Tibial nerve (tissue), 4 donors: Measurements from ENCODE around the gene CHKB. TPM values are rescaled to one million over a fixed set of nuclear protein-coding genes. Genes with fewer than 3 reads are reported as not detected.
"Not testable (repeated sequence)": the region's sequence is repeated elsewhere in the genome, so short reads cannot be mapped to it uniquely, and the experiment has no call there.

Source experiments
- DNase-seq, 2 donors: peaks; one replicate each; pipeline ENCODE4 v3.0.0-alpha.2; 2019; ENCODE audit warnings: low spot score in 2 of 2
- H3K27ac ChIP-seq, 4 donors: fragments of 200-600 bp; sonication (generic) in 3 of 4; one replicate each; pipeline ENCODE4 v1.5.1; 2017 to 2019; ENCODE audit warnings: mild to moderate bottlenecking in 1 of 4
- H3K27me3 ChIP-seq, 2 donors: fragments of 200-600 bp; sonication (generic) in 1 of 2; one replicate each; pipeline versions ENCODE4 v1.5.1 to v1.6.0; 2017 to 2019
- H3K36me3 ChIP-seq, 3 donors: fragments of 200-600 bp; sonication (generic); one replicate each; pipeline ENCODE4 v1.5.1; 2018 to 2019
- H3K4me1 ChIP-seq, 4 donors: fragments of 200-600 bp; sonication (generic) in 3 of 4; one replicate each; pipeline ENCODE4 v1.5.1; 2017 to 2019
- H3K4me3 ChIP-seq, 4 donors: fragments of 200-600 bp; sonication (generic) in 3 of 4; one replicate each; pipeline ENCODE4 v1.5.1; 2017 to 2019; ENCODE audit warnings: mild to moderate bottlenecking in 1 of 4, moderate library complexity in 1 of 4
- H3K9me3 ChIP-seq, 4 donors: fragments of 200-600 bp; sonication (generic) in 3 of 4; one replicate each; pipeline ENCODE4 v1.5.1; 2017 to 2019
- EP300 ChIP-seq, 2 donors: sonication (generic); formaldehyde crosslinking; IDR thresholded peaks; one replicate each; pipeline ENCODE4 v1.6.1; 2017; ENCODE audit warnings: antibody characterized with exemption in 2 of 2, mild to moderate bottlenecking in 1 of 2
- POLR2A ChIP-seq, 2 donors: fragments of 450-650 bp; IDR thresholded peaks; one replicate each; pipeline ENCODE4 v1.6.1; 2017; ENCODE audit warnings: antibody characterized with exemption in 2 of 2, mild to moderate bottlenecking in 2 of 2, moderate library complexity in 2 of 2
- WGBS, 2 donors: methylation state at CpG; one replicate each; pipeline ENCODE4 v1.1.5; 2018; 5-methylcytosine and 5-hydroxymethylcytosine counted together
- total RNA-seq, 4 donors: library from RNA; depleted of rRNA; stranded (reverse); fragments of >200 nt; gene quantifications; one replicate each; pipeline ENCODE4 v1.1.0, GENCODE V29; 2016
- TF ChIP-seq, protein P1 (sequence below), 5 experiments: fragments of 200-600 bp in 3 of 5; fragments of 450-650 bp in 2 of 5; sonication (generic) in 3 of 5; IDR thresholded peaks; one replicate each; pipeline ENCODE4 v1.5.1; 2016 to 2019; ENCODE audit warnings: antibody characterized with exemption in 5 of 5, mild to moderate bottlenecking in 3 of 5, moderate library complexity in 2 of 5

The CHKB gene
- total RNA-seq, 4 donors from 2014 or later: 55.9 to 95.4 (median 74.4) TPM

DNA sequence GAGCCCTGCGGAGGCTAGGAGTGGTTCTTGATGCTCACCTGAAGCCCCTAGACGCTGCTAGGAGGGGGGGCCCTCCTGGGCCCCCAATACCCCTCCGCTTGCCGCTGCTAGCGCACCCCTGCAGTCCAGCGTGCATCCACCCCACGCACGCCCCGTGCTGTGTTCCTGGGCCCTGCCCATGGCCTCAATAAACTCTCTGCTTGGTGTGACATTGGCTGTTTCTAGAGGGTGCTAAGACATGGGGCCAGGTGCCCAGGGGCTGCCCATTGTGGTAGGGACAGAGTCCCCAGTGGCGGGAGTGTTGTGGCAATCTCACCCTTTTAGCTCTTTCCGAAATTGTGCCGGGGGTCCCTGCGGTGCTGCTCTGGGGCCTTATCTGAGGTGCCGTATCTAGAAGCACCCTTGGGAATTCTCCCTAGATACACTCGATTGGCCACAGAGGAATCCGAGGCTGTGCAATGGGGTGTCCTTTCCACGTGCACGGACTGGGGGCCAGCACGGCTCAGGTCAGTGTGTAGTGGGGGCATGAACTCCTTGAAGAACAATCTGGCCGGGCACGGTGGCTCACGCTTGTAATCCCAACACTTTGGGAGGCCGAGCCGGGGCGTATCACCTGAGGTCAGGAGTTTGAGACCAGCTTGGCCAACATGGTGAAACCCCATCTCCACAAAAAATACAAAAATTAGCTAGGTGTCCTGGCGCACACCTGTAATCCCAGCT is 28.9 kb upstream of the CHKB start:
- peaks cover 0 to 67% of the 10 kb centered on the region in 2 donors for H3K27me3 ChIP-seq
- DNase-seq: no peak
- TF ChIP-seq POLR2A (IDR thresholded peaks at IDR 0.05) (no peak), EP300 (IDR thresholded peaks at IDR 0.05) (no peak)
- TF ChIP-seq, protein P1, sequence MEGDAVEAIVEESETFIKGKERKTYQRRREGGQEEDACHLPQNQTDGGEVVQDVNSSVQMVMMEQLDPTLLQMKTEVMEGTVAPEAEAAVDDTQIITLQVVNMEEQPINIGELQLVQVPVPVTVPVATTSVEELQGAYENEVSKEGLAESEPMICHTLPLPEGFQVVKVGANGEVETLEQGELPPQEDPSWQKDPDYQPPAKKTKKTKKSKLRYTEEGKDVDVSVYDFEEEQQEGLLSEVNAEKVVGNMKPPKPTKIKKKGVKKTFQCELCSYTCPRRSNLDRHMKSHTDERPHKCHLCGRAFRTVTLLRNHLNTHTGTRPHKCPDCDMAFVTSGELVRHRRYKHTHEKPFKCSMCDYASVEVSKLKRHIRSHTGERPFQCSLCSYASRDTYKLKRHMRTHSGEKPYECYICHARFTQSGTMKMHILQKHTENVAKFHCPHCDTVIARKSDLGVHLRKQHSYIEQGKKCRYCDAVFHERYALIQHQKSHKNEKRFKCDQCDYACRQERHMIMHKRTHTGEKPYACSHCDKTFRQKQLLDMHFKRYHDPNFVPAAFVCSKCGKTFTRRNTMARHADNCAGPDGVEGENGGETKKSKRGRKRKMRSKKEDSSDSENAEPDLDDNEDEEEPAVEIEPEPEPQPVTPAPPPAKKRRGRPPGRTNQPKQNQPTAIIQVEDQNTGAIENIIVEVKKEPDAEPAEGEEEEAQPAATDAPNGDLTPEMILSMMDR (IDR thresholded peaks at IDR 0.05): no peak
- 89% methylated on average over 25 to 26 of the region's 26 CpGs for WGBS, 2 donors
- no peaks in the 10 kb centered on the region for H3K9me3 ChIP-seq
- H3K27ac ChIP-seq: no peak overlapping the region
- H3K4me3 ChIP-seq: no peak overlapping the region
- H3K4me1 ChIP-seq: no peaks in the 10 kb centered on the region
- H3K36me3 ChIP-seq: peaks cover 0 to 3% (median 0%) of the 10 kb centered on the region in 3 donors

DNA sequence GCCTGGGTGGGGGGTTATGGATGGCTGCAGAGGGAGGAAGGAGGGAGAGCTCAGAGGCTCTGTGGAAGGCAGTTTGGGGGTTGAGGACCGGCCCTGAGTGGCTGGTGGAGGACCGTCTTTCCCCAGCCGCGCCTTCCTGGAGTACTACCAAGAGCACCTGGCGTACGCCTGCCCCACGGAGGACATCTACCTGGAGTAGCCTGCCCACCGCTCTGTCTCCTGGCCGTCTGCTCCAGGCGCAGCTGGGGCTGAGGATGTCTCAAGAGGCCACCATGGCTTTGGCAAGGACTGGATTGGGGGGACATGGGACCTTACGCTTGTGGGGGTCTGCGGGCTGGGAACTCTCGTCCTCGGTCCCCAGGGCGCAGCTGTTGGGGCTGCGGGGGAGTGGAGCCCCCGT is 27.9 kb upstream of the CHKB start:
- H3K4me1 ChIP-seq: no peaks in the 10 kb centered on the region
- no peaks in the 10 kb centered on the region for H3K9me3 ChIP-seq
- TF ChIP-seq POLR2A (IDR thresholded peaks at IDR 0.05) (no peak), EP300 (IDR thresholded peaks at IDR 0.05) (no peak)
- TF ChIP-seq, protein P1 (IDR thresholded peaks at IDR 0.05): no peak
- WGBS, 2 donors: 92 to 93% methylated on average over 16 to 17 of the region's 17 CpGs
- no peak overlapping the region for H3K27ac ChIP-seq
- DNase-seq: no peak
- no peak overlapping the region for H3K4me3 ChIP-seq
- H3K36me3 ChIP-seq: peaks cover 0 to 12% (median 0%) of the 10 kb centered on the region in 3 donors
- peaks cover 0 to 69% of the 10 kb centered on the region in 2 donors for H3K27me3 ChIP-seq

DNA sequence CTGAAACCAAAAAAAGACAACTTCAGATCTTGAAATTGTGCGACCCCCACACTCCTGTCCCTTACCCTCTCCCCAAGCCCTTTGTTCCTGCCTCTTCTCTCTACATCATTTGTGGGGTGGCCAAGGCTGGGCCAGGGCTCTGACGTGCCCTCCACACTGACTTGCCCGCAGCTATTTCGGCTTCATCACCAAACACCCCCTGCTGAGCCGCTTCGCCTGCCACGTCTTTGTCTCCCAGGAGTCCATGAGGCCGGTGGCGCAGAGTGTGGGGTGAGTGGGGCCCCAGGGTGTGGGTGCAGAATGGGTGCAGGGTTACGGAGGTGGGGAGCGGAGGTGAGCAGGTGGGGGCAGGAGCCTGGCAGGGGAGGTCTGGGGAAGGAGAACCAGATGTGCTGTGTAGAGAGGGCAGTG is 27.4 kb upstream of the CHKB start:
- Histone ChIP-seq H3K27me3 (peaks cover 0 to 69% of the 10 kb centered on the region in 2 donors), H3K9me3 (no peaks in the 10 kb centered on the region), H3K4me1 (no peaks in the 10 kb centered on the region), H3K27ac (no peak overlapping the region), H3K36me3 (peaks cover 0 to 18% (median 0%) of the 10 kb centered on the region in 3 donors), H3K4me3 (no peak overlapping the region)
- DNase-seq: no peak
- no peak for TF ChIP-seq POLR2A (IDR thresholded peaks at IDR 0.05)
- WGBS, 2 donors: 76 to 83% methylated on average over 11 of the region's 11 CpGs

DNA sequence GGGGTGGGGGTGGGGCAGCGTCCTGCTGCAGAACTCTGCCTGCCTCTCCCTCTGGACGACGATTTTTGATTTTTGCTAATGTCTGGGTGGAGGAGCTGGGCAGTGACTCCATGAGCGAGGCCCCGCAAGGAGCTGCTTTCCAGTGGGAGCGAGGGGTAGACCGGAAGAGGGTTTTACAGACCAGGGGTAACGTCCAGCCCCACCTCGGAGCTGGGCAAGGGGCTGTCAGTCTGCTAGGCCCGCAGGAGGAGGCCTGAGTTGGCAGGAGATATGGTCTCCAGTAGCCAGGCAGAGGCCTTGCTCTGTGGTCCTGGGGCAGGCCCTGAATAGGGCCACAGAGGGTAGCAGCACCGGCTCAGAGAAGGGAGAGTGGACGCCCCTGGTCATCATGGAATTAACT is 26.9 kb upstream of the CHKB start:
- no peak overlapping the region for H3K27ac ChIP-seq
- TF ChIP-seq POLR2A (IDR thresholded peaks at IDR 0.05) (no peak), EP300 (IDR thresholded peaks at IDR 0.05) (no peak)
- TF ChIP-seq, protein P1 (IDR thresholded peaks at IDR 0.05): no peak
- peaks cover 0 to 22% (median 0%) of the 10 kb centered on the region in 3 donors for H3K36me3 ChIP-seq
- peaks cover 0 to 72% of the 10 kb centered on the region in 2 donors for H3K27me3 ChIP-seq
- no peak overlapping the region for H3K4me3 ChIP-seq
- H3K9me3 ChIP-seq: no peaks in the 10 kb centered on the region
- WGBS, 2 donors: 76 to 77% methylated on average over 12 of the region's 12 CpGs
- no peaks in the 10 kb centered on the region for H3K4me1 ChIP-seq
- no peak for DNase-seq

DNA sequence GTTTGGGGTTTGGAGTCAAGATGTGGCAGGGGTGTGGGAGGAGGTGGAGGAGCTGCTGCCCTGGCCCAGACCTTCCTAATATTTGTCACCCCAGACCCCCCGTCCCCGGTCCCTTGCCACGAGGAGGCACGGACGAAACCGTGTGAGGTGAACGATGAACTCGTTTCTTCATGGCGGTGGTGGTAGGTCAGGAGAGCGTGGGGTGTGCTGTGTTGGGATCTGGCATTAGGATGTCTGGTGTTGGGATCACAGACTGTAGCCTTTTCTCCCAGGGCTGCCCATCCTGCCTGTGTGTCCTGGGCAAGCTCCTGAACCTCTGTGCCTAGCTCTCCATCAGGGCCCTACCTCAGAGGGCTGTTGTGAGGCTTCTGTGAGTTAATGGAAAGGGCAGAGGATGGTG is 26.3 kb upstream of the CHKB start:
- no peaks in the 10 kb centered on the region for H3K9me3 ChIP-seq
- no peak overlapping the region for H3K4me3 ChIP-seq
- DNase-seq: no peak
- no peaks in the 10 kb centered on the region for H3K4me1 ChIP-seq
- peaks cover 0 to 71% of the 10 kb centered on the region in 2 donors for H3K27me3 ChIP-seq
- H3K27ac ChIP-seq: no peak overlapping the region
- WGBS, 2 donors: 82 to 88% methylated on average over 10 of the region's 10 CpGs
- peaks cover 0 to 26% (median 0%) of the 10 kb centered on the region in 3 donors for H3K36me3 ChIP-seq
- TF ChIP-seq EP300 (IDR thresholded peaks at IDR 0.05) (no peak), POLR2A (IDR thresholded peaks at IDR 0.05) (no peak)
- TF ChIP-seq, protein P1 (IDR thresholded peaks at IDR 0.05): no peak

DNA sequence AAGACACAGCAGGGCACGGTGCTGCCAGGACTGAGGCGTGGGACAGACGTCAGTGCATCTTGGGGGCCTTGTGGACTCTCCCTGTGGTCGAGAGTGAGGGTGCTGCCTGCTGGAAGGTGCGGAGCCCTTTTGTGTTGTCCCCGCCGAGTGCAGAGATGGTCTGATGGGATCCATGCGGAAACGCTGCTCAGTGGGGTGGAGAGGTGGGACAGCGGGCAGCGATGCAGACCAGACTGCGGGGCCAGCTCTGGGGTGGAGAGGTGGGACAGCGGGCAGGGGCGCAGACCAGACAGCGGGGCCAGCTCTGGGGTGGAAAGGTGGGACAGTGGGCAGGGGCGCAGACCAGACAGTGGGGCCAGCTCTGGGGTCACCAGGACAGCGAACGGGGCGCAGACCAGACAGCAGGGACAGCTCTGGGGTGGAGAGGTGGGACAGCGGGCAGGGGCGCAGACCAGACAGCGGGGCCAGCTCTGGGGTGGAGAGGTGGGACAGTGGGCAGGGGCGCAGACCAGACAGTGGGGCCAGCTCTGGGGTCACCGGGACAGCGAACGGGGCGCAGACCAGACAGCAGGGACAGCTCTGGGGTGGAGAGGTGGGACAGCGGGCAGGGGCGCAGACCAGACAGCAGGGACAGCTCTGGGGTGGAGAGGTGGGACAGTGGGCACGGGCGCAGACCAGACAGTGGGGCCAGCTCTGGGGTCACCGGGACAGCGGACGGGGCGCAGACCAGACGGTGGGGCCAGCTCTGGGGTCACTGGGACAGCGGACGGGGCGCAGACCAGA is 25.6 kb upstream of the CHKB start:
- H3K4me3 ChIP-seq, H3K4me1 ChIP-seq, H3K27ac ChIP-seq, DNase-seq, H3K9me3 ChIP-seq: not testable (repeated sequence)
- WGBS, 2 donors: 80 to 81% methylated on average over 39 of the region's 39 CpGs
- peaks cover 0 to 29% (median 0%) of the 10 kb centered on the region in 3 donors for H3K36me3 ChIP-seq
- H3K27me3 ChIP-seq: peaks cover 0 to 71% of the 10 kb centered on the region in 2 donors
